ENCODE results near the gene TUB. TPM values are rescaled to one million over a fixed set of nuclear protein-coding genes. Genes with fewer than 3 reads are reported as not detected.

TUB gene
- total RNA-seq, 1 donor from 2014 or later, result 11.3 TPM

GRCh38 chr11:8107642-8108041, 26.6 kb downstream of the TUB start:
- DNase-seq (ENCODE audit: low spot score), result no peak

GRCh38 chr11:8108421-8108820, 27.4 kb downstream of the TUB start:
- no peak for DNase-seq (ENCODE audit: low spot score)

- no peak for DNase-seq (ENCODE audit: low spot score)
Measured at GRCh38 chr11:8109675-8110074, 28.7 kb downstream of the TUB start.

- DNase-seq (ENCODE audit: low spot score), result no peak
Measured at GRCh38 chr11:8110396-8110795, 29.4 kb downstream of the TUB start.

GRCh38 chr11:8111636-8112035, 30.6 kb downstream of the TUB start:
- no peak for DNase-seq (ENCODE audit: low spot score)

- no peak for DNase-seq (ENCODE audit: low spot score)
Measured at GRCh38 chr11:8122173-8122764, 41.3 kb downstream of the TUB start.

- no peak for DNase-seq (ENCODE audit: low spot score)
Measured at GRCh38 chr11:8126649-8127289, 45.8 kb downstream of the TUB start.

- no peak for DNase-seq (ENCODE audit: low spot score)
Measured at GRCh38 chr11:8127447-8127846, 46.4 kb downstream of the TUB start.

- no peak for DNase-seq (ENCODE audit: low spot score)
Measured at GRCh38 chr11:8138526-8138925, 57.5 kb downstream of the TUB start.

- no peak for DNase-seq (ENCODE audit: low spot score)
Measured at GRCh38 chr11:8149726-8150125, 68.7 kb downstream of the TUB start.

Other genes starting within 250 kb of the TUB start
- not detected for gene OR10A6, start 149.9 kb upstream of the TUB start, total RNA-seq
- not detected for gene OR10A3, start 139.5 kb upstream of the TUB start, total RNA-seq
- gene NLRP10, start 115.8 kb upstream of the TUB start, total RNA-seq, result not detected
- gene EIF3F, start 93.9 kb upstream of the TUB start, total RNA-seq, result 251 TPM
- gene RIC3, start 87.8 kb downstream of the TUB start, total RNA-seq, result 23.8 TPM
- gene LMO1, start 182.7 kb downstream of the TUB start, total RNA-seq, result not detected

Data from mucosa of gallbladder (tissue), 1 donor.